DOHH2 (cell line): ENCODE measurements around the gene AUNIP.

Experiments
- H3F3A ChIP-seq: fragments of 200-600 bp; sonication (generic), shearing (Covaris generic); 2 replicates; pipeline ENCODE4 v1.6.0; 2016; ENCODE audit warnings: antibody characterized with exemption, mild to moderate bottlenecking; ENCODE audit not compliant: control insufficient read depth, insufficient read depth
- H3K27ac ChIP-seq: fragments of 200-600 bp; sonication (generic); 2 replicates; pipeline ENCODE4 v1.5.1; 2014; ENCODE audit warnings: low read depth, mild to moderate bottlenecking, low read length, moderate library complexity
- H3K27me3 ChIP-seq: fragments of 200-600 bp; sonication (generic); 2 replicates; pipeline ENCODE4 v1.6.1; 2014; ENCODE audit warnings: mild to moderate bottlenecking, low read length, mixed read lengths; ENCODE audit not compliant: control insufficient read depth
- H3K36me3 ChIP-seq: fragments of 200-600 bp; sonication (generic); 2 replicates; pipeline ENCODE4 v1.6.1; 2014; ENCODE audit warnings: mild to moderate bottlenecking, low read length, moderate library complexity, mixed read lengths; ENCODE audit not compliant: control insufficient read depth
- H3K4me1 ChIP-seq: fragments of 200-600 bp; sonication (generic); 2 replicates; pipeline ENCODE4 v1.6.1; 2014; ENCODE audit warnings: mild to moderate bottlenecking, low read length, mixed read lengths; ENCODE audit not compliant: control insufficient read depth
- H3K4me2 ChIP-seq: fragments of 200-600 bp; sonication (generic); 2 replicates; pipeline ENCODE4 v1.6.0; 2014; ENCODE audit warnings: mild to moderate bottlenecking, low read length, moderate library complexity
- H3K4me3 ChIP-seq: fragments of 200-600 bp; sonication (generic); 2 replicates; pipeline ENCODE4 v1.5.1; 2014; ENCODE audit warnings: mild to moderate bottlenecking, low read length, mixed read lengths
- H3K79me2 ChIP-seq: fragments of 200-600 bp; sonication (generic); 2 replicates; pipeline ENCODE4 v1.6.1; 2014; ENCODE audit warnings: mild to moderate bottlenecking, low read length, mixed read lengths; ENCODE audit not compliant: control insufficient read depth
- H3K9me2 ChIP-seq: fragments of 200-600 bp; sonication (generic); replicated peaks from 2 replicates; pipeline ENCODE4 v1.6.1; 2014; ENCODE audit warnings: mild to moderate bottlenecking, low read length, mixed read lengths; ENCODE audit not compliant: control insufficient read depth
- H3K9me3 ChIP-seq: fragments of 200-600 bp; sonication (generic); 2 replicates; pipeline ENCODE4 v1.6.1; 2014; ENCODE audit warnings: antibody characterized with exemption, low read length, mixed read lengths; ENCODE audit not compliant: control insufficient read depth, insufficient read depth
- H4K20me1 ChIP-seq: fragments of 200-600 bp; sonication (generic); 2 replicates; pipeline ENCODE4 v1.6.0; 2014; ENCODE audit warnings: low read depth, mild to moderate bottlenecking, antibody characterized with exemption, low read length, moderate library complexity; ENCODE audit not compliant: control insufficient read depth, insufficient read depth
- EZH2phosphoT487 ChIP-seq: fragments of 200-600 bp; sonication (generic); IDR thresholded peaks from 2 replicates; pipeline ENCODE4 v1.6.1; 2017; ENCODE audit warnings: borderline replicate concordance, mild to moderate bottlenecking, antibody characterized with exemption, low read length, moderate library complexity, mixed read lengths
- TF ChIP-seq, protein P1 (sequence below): fragments of 200-600 bp; sonication (generic); IDR thresholded peaks from one replicate; pipeline ENCODE4 v1.5.1; 2014; ENCODE audit warnings: antibody characterized with exemption, mild to moderate bottlenecking, low read depth, low read length; ENCODE audit not compliant: poor library complexity, severe bottlenecking

The AUNIP gene

DNA sequence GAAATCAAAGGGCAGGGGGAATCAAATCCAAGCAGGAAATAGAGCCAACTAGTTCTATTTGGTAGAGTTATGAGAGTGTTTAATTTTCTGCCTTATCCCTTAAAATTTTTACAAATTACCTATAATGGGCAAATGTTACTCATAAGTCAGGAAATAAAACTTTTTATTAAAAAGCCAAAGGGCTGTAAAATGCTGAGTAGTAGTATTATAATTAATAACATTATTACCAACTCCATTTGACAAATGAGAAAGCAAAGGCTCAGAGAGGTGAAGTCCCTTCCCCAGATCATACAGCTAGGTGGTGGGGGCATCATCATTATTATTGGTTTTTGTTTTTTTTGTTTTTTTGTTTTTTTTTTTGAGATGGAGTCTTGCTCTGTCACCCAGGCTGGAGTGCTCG is 55.9 kb downstream of the AUNIP start:
- Histone ChIP-seq H3K79me2 (no peaks in the 10 kb centered on the region), H3K9me3 (no peaks in the 10 kb centered on the region), H3K4me3 (peak overlapping the region; percentile 14; the same call in 1 of the 2 replicates), H3K36me3 (no peaks in the 10 kb centered on the region), H3K4me1 (peaks cover 30% of the 10 kb centered on the region), H3K27me3 (peaks cover 5% of the 10 kb centered on the region), H4K20me1 (0 out of 2 replicates have a peak, but pooled peaks cover 7% of the 10 kb centered on the region), H3F3A (peaks cover 4% of the 10 kb centered on the region; the same call in 1 of the 2 replicates), H3K9me2 (no peaks in the 10 kb centered on the region), H3K4me2 (peak overlapping the region; percentile 32), H3K27ac (no peak overlapping the region)
- no peak for TF ChIP-seq EZH2phosphoT487
- TF ChIP-seq, protein P1, sequence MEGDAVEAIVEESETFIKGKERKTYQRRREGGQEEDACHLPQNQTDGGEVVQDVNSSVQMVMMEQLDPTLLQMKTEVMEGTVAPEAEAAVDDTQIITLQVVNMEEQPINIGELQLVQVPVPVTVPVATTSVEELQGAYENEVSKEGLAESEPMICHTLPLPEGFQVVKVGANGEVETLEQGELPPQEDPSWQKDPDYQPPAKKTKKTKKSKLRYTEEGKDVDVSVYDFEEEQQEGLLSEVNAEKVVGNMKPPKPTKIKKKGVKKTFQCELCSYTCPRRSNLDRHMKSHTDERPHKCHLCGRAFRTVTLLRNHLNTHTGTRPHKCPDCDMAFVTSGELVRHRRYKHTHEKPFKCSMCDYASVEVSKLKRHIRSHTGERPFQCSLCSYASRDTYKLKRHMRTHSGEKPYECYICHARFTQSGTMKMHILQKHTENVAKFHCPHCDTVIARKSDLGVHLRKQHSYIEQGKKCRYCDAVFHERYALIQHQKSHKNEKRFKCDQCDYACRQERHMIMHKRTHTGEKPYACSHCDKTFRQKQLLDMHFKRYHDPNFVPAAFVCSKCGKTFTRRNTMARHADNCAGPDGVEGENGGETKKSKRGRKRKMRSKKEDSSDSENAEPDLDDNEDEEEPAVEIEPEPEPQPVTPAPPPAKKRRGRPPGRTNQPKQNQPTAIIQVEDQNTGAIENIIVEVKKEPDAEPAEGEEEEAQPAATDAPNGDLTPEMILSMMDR: no peak

DNA sequence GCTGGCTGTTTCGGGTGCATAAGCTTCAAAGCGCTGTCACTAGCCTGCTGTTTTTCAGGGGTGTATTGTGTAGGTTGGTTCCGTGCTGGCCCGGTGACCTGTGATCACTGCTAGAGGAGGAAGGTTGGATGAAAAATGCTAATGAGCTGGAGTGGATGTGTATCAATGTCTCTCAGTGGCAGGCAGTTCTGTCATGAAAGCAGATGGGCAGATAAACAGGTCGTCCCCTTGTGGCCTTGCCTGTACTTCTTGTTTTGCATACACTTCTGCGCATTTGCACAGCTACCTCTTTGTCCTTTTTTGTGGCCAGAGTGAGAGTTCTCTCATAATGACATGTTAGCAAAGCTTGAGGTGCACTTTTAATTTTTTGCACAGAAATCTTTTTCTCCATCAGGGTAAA is 56.3 kb downstream of the AUNIP start:
- H3K4me3 ChIP-seq: peak overlapping the region; percentile 14; the same call in 1 of the 2 replicates
- H3K9me2 ChIP-seq: no peaks in the 10 kb centered on the region
- TF ChIP-seq EZH2phosphoT487: no peak
- TF ChIP-seq, protein P1: peak; percentile 29
- peaks cover 30% of the 10 kb centered on the region for H3K4me1 ChIP-seq
- H3F3A ChIP-seq: peaks cover 4% of the 10 kb centered on the region; the same call in 1 of the 2 replicates
- peaks cover 5% of the 10 kb centered on the region for H3K27me3 ChIP-seq
- no peaks in the 10 kb centered on the region for H3K9me3 ChIP-seq
- 0 out of 2 replicates have a peak, but pooled peaks cover 7% of the 10 kb centered on the region for H4K20me1 ChIP-seq
- H3K4me2 ChIP-seq: peak overlapping the region; percentile 32
- H3K79me2 ChIP-seq: no peaks in the 10 kb centered on the region
- no peak overlapping the region for H3K27ac ChIP-seq
- no peaks in the 10 kb centered on the region for H3K36me3 ChIP-seq

DNA sequence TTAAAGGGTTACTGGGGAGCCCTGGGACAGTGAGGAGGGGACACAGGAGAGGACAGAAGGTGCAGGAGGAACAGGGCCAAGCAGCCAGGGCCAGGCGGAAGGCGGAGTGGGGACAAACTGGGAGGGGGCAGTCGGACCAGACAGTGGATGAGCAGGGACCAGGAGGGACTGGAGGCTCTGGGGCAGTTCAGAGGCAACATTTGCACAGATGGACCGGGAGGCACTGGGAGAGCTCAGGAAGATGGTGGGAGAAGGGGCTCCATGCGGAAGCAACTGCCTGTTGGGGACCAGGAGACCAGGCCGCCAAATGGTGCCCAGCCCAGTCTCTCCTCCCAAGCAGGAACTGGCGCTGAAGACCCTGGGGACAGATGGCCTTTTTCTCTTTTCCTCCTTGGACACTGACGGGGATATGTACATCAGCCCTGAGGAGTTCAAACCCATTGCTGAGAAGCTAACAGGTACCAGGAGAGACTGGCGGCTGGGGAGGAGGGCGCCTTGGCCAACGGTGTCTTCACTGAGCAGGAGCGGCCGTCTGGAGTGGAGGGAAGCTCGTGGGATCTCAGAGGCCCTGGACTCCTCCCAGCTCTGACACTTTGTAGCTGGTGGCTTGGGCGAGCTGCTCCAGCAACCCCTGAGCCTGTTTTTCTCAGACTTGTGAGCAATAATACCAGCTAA is 58.4 kb downstream of the AUNIP start:
- peaks cover 5% of the 10 kb centered on the region for H3K27me3 ChIP-seq
- peak overlapping the region; percentile 86 for H3K4me2 ChIP-seq
- TF ChIP-seq, protein P1: no peak
- TF ChIP-seq EZH2phosphoT487: no peak
- no peak overlapping the region for H3K27ac ChIP-seq
- H3K36me3 ChIP-seq: no peaks in the 10 kb centered on the region
- no peaks in the 10 kb centered on the region for H3K79me2 ChIP-seq
- peaks cover 44% of the 10 kb centered on the region for H3K4me1 ChIP-seq
- H3K9me2 ChIP-seq: no peaks in the 10 kb centered on the region
- no peaks in the 10 kb centered on the region for H3K9me3 ChIP-seq
- H3F3A ChIP-seq: peaks cover 4% of the 10 kb centered on the region; the same call in 1 of the 2 replicates
- 0 out of 2 replicates have a peak, but pooled peaks cover 7% of the 10 kb centered on the region for H4K20me1 ChIP-seq
- peak overlapping the region; percentile 73 for H3K4me3 ChIP-seq
